ENCODE measurements around the gene ZMYND15.
A peak's percentile ranks its signal among the peaks of the same experiment; 100 is the strongest.

The ZMYND15 gene

DNA sequence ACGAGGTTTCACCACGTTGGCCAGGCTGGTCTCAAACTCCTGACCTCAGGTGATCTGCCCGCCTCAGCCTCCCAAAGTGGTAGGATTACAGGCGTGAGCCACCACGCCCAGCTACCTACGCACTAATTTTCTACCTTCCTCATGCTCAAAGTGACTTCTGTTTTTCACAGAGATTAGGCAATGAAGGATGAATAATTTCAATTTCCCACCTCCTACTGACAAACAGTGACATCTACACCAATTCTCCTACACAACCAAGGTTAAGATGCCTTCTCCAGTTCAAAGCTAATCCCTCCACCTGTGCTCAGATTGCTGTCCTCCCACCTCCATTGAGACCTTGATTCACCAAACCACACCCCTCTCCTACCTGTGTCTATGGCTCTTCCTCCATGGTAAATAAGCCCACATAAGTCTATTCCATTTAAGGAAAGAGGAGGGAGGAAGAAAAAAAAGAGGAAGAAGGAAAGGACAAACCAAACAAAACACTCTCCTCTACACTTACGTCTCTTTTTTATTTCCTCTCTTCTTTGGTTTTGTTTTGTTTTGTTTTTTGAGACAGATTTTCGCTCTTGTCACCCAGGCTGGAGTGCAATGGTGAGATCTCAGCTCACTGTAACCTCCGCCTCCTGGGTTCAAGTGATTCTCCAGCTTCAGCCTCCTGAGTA, 13.9 kb upstream of the ZMYND15 start:
- DNase-seq (ENCODE audit: low spot score), result no peak
- TF ChIP-seq, protein P1, sequence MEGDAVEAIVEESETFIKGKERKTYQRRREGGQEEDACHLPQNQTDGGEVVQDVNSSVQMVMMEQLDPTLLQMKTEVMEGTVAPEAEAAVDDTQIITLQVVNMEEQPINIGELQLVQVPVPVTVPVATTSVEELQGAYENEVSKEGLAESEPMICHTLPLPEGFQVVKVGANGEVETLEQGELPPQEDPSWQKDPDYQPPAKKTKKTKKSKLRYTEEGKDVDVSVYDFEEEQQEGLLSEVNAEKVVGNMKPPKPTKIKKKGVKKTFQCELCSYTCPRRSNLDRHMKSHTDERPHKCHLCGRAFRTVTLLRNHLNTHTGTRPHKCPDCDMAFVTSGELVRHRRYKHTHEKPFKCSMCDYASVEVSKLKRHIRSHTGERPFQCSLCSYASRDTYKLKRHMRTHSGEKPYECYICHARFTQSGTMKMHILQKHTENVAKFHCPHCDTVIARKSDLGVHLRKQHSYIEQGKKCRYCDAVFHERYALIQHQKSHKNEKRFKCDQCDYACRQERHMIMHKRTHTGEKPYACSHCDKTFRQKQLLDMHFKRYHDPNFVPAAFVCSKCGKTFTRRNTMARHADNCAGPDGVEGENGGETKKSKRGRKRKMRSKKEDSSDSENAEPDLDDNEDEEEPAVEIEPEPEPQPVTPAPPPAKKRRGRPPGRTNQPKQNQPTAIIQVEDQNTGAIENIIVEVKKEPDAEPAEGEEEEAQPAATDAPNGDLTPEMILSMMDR (IDR thresholded peaks at IDR 0.05; ENCODE audit: extremely low read depth, missing control alignments), result no peak

- TF ChIP-seq, protein P1 (IDR thresholded peaks at IDR 0.05; ENCODE audit: extremely low read depth, missing control alignments), result no peak
- no peak for DNase-seq (ENCODE audit: low spot score)
Measured at GRCh38 chr17:4728124-4728523, 11.5 kb upstream of the ZMYND15 start.

DNA sequence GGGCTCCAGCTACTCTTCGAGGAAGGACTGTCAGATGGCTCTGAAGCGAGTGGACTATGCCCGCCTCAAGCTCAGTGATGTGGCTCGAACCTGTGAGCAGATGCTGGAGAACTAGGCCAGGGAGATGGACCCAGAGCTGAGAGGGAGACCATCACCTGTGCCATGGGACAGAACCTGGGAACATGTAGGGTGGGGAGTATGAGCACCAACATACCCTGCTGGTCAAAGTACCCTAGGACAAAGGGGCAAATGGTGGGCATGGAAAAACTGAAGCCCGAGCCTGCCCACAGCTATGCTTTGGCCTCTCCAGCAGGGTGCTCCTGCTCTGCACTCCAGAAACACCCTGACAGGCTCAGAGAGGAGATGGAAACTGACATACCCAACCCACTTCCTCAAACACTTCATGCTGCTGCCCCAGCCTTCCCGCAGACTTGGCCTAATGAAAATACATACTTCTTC, 6.5 kb upstream of the ZMYND15 start:
- TF ChIP-seq, protein P1 (IDR thresholded peaks at IDR 0.05; ENCODE audit: extremely low read depth, missing control alignments), result peak; percentile 21

DNA sequence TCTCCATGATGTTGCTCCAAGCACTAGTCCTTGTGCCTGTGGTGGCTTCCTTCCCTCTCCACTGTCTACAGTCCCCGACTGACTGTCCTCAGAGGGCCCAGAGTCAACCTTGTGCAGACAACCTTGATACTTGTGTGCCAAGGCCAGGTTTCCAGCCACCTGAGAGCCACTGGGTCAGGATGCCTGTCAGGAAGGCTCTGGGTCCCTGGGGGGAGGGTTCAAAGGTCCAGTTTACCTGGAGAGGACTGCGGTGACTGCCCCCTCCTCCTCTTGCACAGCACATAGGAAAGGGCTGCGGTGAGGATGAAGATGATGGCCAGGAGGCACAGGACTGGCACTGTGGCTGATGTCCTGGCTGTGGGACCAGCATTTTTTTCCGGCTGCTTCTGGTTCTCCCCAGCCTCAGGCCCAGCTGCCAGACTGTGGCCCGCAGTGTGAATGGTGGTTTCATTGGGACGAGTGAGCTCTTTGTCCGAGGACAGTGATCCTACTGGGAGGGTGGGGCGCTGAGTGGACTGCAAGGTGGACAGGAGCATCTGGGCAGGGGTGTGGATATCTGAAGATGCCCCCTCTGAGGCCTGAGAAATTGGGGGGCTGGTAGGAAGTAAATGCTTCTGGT, 4.7 kb upstream of the ZMYND15 start:
- no peak for DNase-seq (ENCODE audit: low spot score)
- TF ChIP-seq, protein P1 (IDR thresholded peaks at IDR 0.05; ENCODE audit: extremely low read depth, missing control alignments), result no peak

More for the DNA sequence above, 6.5 kb upstream of the ZMYND15 start:
- DNase-seq (ENCODE audit: low spot score), result peak; percentile 75

DNA sequence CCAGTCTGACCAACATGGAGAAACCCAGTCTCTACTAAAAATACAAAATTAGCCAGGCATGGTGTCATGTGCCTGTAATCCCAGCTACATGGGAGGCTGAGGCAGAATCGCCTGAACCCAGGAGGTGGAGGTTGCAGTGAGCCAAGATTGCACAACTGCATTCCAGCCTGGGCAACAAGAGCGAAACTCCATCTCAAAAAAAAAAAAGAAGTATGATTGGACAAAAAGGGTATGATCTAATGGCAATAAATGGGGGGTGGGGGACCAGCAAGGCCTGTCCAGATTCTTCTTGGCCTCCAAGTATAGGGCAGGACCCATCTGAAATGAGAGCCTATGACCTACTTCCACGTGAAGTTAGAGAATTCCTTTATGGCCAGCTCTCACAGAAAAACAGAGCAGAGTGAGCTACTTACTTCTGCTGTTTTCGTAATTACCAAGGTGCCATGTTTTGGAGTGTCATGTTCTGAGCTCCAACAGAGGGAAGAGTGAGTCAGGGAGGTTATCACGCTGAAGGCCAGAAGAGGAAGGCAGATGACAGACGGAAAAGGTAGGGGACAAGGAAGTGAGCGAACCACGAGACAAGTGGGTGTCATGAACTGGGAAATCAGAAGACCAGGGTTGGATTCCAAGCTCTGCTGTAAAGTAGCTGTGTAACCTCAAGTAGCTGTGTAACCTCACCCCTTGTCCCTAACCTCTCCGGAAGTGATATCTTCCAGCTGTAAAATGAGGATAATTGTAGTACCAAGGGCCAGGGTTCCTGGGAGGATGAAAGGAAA, 3.6 kb upstream of the ZMYND15 start:
- DNase-seq (ENCODE audit: low spot score), result no peak
- TF ChIP-seq, protein P1 (IDR thresholded peaks at IDR 0.05; ENCODE audit: extremely low read depth, missing control alignments), result no peak

DNA sequence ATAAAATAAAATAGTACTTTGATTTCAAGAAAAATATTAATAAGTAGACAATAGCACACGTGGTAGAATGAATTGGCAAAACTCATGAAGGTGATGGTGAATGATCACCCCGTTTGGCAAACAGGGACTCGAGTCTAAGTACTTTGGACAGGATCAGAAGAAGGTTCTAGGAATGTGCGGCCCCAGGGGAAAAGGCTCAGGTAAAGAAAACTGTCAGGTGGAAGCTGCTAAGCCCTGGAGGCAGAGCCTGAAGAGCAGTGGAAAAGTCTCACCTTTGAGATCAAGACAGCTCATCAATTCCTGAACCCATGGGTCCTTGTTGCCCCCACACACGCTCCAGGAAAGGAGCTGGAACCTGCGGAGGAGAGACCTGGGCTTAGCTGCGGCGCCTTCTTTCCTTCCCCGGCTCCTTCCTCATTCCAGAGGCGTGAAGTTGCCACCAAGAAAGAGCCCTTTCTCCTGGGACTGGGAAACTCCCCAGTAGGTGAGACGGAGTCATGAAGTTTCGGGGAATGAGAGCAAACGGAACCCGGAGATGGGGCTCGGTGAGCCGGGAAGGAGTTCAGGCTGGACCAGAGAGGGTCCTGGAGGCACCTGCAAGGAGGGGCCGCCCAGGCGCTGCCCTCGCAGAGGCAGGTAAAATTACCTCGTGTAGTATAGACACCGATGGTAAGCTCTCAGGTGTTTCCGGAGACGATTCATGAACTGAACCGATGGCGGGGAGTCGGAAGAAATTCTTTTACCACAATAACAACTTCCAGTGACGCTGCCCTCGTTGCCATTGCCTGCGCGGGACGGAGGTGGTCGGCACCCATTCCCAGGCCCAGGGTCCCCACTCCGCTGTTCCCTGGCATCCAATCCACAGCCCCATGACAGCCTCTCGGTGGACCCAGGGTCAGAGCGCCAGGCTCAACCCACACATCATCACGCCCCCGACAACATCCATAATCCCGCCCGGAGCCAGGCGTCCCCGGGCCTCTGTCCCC, 1.2 kb upstream of the ZMYND15 start:
- no peak for DNase-seq (ENCODE audit: low spot score)
- TF ChIP-seq, protein P1 (IDR thresholded peaks at IDR 0.05; ENCODE audit: extremely low read depth, missing control alignments), result no peak

Data from GM20000 (cell line).